ENCODE measurements around the gene BOD1.
"Not testable (repeated sequence)": the region's sequence is repeated elsewhere in the genome, so short reads cannot be mapped to it uniquely, and the experiment has no call there.

Gene BOD1

GRCh38 chr5:173615884-173616576 lies 420 bp downstream of the BOD1 start:
- peak; percentile 42 to 45 for DNase-seq (ENCODE audit: low read depth in 2 of 2)

- no peak for DNase-seq (ENCODE audit: low read depth in 2 of 2)
These were observed 1.9 kb downstream of the BOD1 start for GRCh38 chr5:173614591-173614990.

GRCh38 chr5:173613433-173614159 lies 2.9 kb downstream of the BOD1 start:
- no peak for DNase-seq (ENCODE audit: low read depth in 2 of 2)

- no peak for DNase-seq (ENCODE audit: low read depth in 2 of 2)
These were observed 3.5 kb downstream of the BOD1 start for GRCh38 chr5:173612948-173613347.

- no peak for DNase-seq (ENCODE audit: low read depth in 2 of 2)
These were observed 4.7 kb downstream of the BOD1 start for GRCh38 chr5:173611706-173612105.

GRCh38 chr5:173604141-173604540 lies 12.3 kb downstream of the BOD1 start:
- DNase-seq (ENCODE audit: low read depth in 2 of 2): no peak

- DNase-seq (ENCODE audit: low read depth in 2 of 2): no peak
These were observed 14.0 kb downstream of the BOD1 start for GRCh38 chr5:173602423-173602822.

GRCh38 chr5:173598686-173599085 lies 17.8 kb downstream of the BOD1 start:
- DNase-seq (ENCODE audit: low read depth in 2 of 2): no peak

GRCh38 chr5:173597304-173597703 lies 19.1 kb downstream of the BOD1 start:
- DNase-seq (ENCODE audit: low read depth in 2 of 2): no peak

GRCh38 chr5:173595841-173596240 lies 20.6 kb downstream of the BOD1 start:
- no peak for DNase-seq (ENCODE audit: low read depth in 2 of 2)

- no peak for DNase-seq (ENCODE audit: low read depth in 2 of 2)
These were observed 22.4 kb downstream of the BOD1 start for GRCh38 chr5:173594061-173594460.

- no peak for DNase-seq (ENCODE audit: low read depth in 2 of 2)
These were observed 24.3 kb downstream of the BOD1 start for GRCh38 chr5:173592050-173592669.

- DNase-seq (ENCODE audit: low read depth in 2 of 2): no peak
These were observed 25.4 kb downstream of the BOD1 start for GRCh38 chr5:173591056-173591514.

- no peak for DNase-seq (ENCODE audit: low read depth in 2 of 2)
These were observed 25.9 kb downstream of the BOD1 start for GRCh38 chr5:173590436-173591055.

- DNase-seq (ENCODE audit: low read depth in 2 of 2): not testable (repeated sequence)
These were observed 30.3 kb downstream of the BOD1 start for GRCh38 chr5:173586133-173586532.

- no peak for DNase-seq (ENCODE audit: low read depth in 2 of 2)
These were observed 33.1 kb downstream of the BOD1 start for GRCh38 chr5:173583346-173583745.

GRCh38 chr5:173582216-173583111 lies 34.0 kb downstream of the BOD1 start:
- no peak for DNase-seq (ENCODE audit: low read depth in 2 of 2)

- DNase-seq (ENCODE audit: low read depth in 2 of 2): peak in 1 of 2 donors; percentile 6
These were observed 34.8 kb downstream of the BOD1 start for GRCh38 chr5:173581408-173582215.

- no peak for DNase-seq (ENCODE audit: low read depth in 2 of 2)
These were observed 37.4 kb downstream of the BOD1 start for GRCh38 chr5:173578947-173579615.

GRCh38 chr5:173577817-173578216 lies 38.6 kb downstream of the BOD1 start:
- DNase-seq (ENCODE audit: low read depth in 2 of 2): no peak
